HCT116 (cell line): ENCODE data around the gene LRPPRC. TPM values are rescaled to one million over a fixed set of nuclear protein-coding genes. Genes with fewer than 3 reads are reported as not detected.

Source experiments
- ATAC-seq: fragments of 200-7000 bp; cut with Tn5 transposase; 2 replicates; pipeline ENCODE4 v1.9.1; 2020; ENCODE audit warnings: mild to moderate bottlenecking, moderate library complexity
- BruUV-seq: library from RNA; stranded (reverse); fragments of 400-500 nt; replicated peaks from 2 replicates; lab custom pipeline; 2021; lab: Mats Ljungman, UMichigan
- CTCF ChIA-PET: fragments of 300-600 bp; sonication (Branson Sonifier 250); formaldehyde crosslinking; loops from one replicate; lab custom pipeline; 2021; ENCODE audit warnings: antibody characterized with exemption; lab: Charles Lee
- POLR2A ChIA-PET: fragments of 300-600, 350-600 bp; sonication (Branson Sonifier 250); formaldehyde crosslinking; loops from one replicate; lab custom pipeline; 2021; ENCODE audit warnings: antibody characterized with exemption; lab: Charles Lee
- RAD21 ChIA-PET, 2 experiments: fragments of 300-600 bp; sonication (Branson Sonifier 250); formaldehyde crosslinking; loops; one replicate each; lab custom pipeline; 2023; ENCODE audit warnings: low total read pairs in 2 of 2; ENCODE audit not compliant: uncharacterized antibody in 2 of 2, unreplicated experiment in 2 of 2, low non-redundant PET in 1 of 2; lab: Charles Lee
- DNase-seq: peaks from one replicate; pipeline ENCODE4 v3.0.0-alpha.2; 2010; ENCODE audit warnings: low read depth, low spot score
- H2AFZ ChIP-seq: fragments of 200-600 bp; shearing (Covaris generic), sonication (generic); 2 replicates; pipeline ENCODE4 v1.6.1; 2017; ENCODE audit warnings: low read depth, mixed run types, mixed read lengths, antibody characterized with exemption, low read length; ENCODE audit not compliant: poor library complexity, severe bottlenecking
- H3K27ac ChIP-seq: 2 replicates; pipeline ENCODE4 v1.5.1; 2012; ENCODE audit warnings: low read depth, low read length
- H3K27me3 ChIP-seq: fragments of 200-600 bp; sonication (generic); 2 replicates; pipeline ENCODE4 v1.6.1; 2016; ENCODE audit warnings: mixed run types, low read length, mixed read lengths; ENCODE audit not compliant: insufficient read depth
- H3K36me3 ChIP-seq, 2 experiments: fragments of 200-500 bp in 1 of 2; fragments of 200-600 bp in 1 of 2; sonication (Bioruptor generic) in 1 of 2; sonication (generic) in 1 of 2; 2 replicates each; pipeline versions ENCODE4 v1.5.1 to v1.6.1; 2014 to 2016; ENCODE audit warnings: low read length in 2 of 2, inconsistent platforms in 1 of 2, mixed read lengths in 1 of 2, mixed run types in 1 of 2; ENCODE audit not compliant: insufficient read depth in 2 of 2, control insufficient read depth in 1 of 2
- H3K4me1 ChIP-seq, 2 experiments: fragments of 200-600 bp in 1 of 2; sonication (generic) in 1 of 2; 2 replicates each; pipeline versions ENCODE4 v1.5.1 to v1.6.1; 2012 to 2017; ENCODE audit warnings: low read length in 2 of 2, inconsistent platforms in 1 of 2, mild to moderate bottlenecking in 1 of 2, mixed read lengths in 1 of 2, mixed run types in 1 of 2, moderate library complexity in 1 of 2; ENCODE audit not compliant: insufficient read depth in 2 of 2, control insufficient read depth in 1 of 2
- H3K4me2 ChIP-seq: fragments of 200-600 bp; sonication (generic); 2 replicates; pipeline ENCODE4 v1.6.1; 2017; ENCODE audit warnings: mixed run types, low read length, mixed read lengths
- H3K4me3 ChIP-seq, 2 experiments: fragments of 200-600 bp in 1 of 2; sonication (generic) in 1 of 2; replicated peaks in 1 of 2; 2 replicates each; pipeline ENCODE4 v1.5.1; 2011 to 2016; ENCODE audit warnings: low read length in 2 of 2, control low read depth in 1 of 2, low read depth in 1 of 2, mild to moderate bottlenecking in 1 of 2, mixed read lengths in 1 of 2, mixed run types in 1 of 2
- H3K79me2 ChIP-seq: fragments of 200-600 bp; sonication (generic); 2 replicates; pipeline ENCODE4 v1.6.1; 2017; ENCODE audit warnings: mild to moderate bottlenecking, mixed run types, low read length, moderate library complexity, mixed read lengths; ENCODE audit not compliant: insufficient read depth
- H3K9ac ChIP-seq: fragments of 200-600 bp; sonication (generic); 2 replicates; pipeline ENCODE4 v1.6.1; 2016; ENCODE audit warnings: low read length, mixed read lengths
- H3K9me2 ChIP-seq: fragments of 200-600 bp; sonication (generic), shearing (Covaris generic); 2 replicates; pipeline ENCODE4 v1.6.1; 2017; ENCODE audit warnings: mixed run types, mild to moderate bottlenecking, moderate library complexity; ENCODE audit not compliant: insufficient read depth
- H3K9me3 ChIP-seq, 2 experiments: fragments of 200-500 bp in 1 of 2; fragments of 200-600 bp in 1 of 2; sonication (Bioruptor generic) in 1 of 2; sonication (generic) in 1 of 2; 2 replicates each; pipeline ENCODE4 v1.6.1; 2014 to 2017; ENCODE audit warnings: low read length in 2 of 2, mixed read lengths in 2 of 2, inconsistent platforms in 1 of 2, low read depth in 1 of 2, mild to moderate bottlenecking in 1 of 2, mixed run types in 1 of 2, moderate library complexity in 1 of 2; ENCODE audit not compliant: control insufficient read depth in 1 of 2, insufficient read depth in 1 of 2
- H4K20me1 ChIP-seq: fragments of 200-600 bp; sonication (generic), shearing (Covaris generic); 2 replicates; pipeline ENCODE4 v1.6.1; 2017; ENCODE audit warnings: mixed run types, mild to moderate bottlenecking, moderate library complexity; ENCODE audit not compliant: insufficient read depth
- CEBPB ChIP-seq: IDR thresholded peaks from 2 replicates; pipeline ENCODE4 v1.6.1; 2012; ENCODE audit warnings: low read depth
- ELF1 ChIP-seq: IDR thresholded peaks from 2 replicates; pipeline ENCODE4 v1.6.1; 2012; ENCODE audit warnings: low read depth, borderline replicate concordance
- FOSL1 ChIP-seq: IDR thresholded peaks from 2 replicates; pipeline ENCODE4 v1.6.1; 2012; ENCODE audit warnings: low read depth
- RAD21 ChIP-seq: IDR thresholded peaks from 2 replicates; pipeline ENCODE4 v1.6.1; 2012; ENCODE audit warnings: low read depth, mild to moderate bottlenecking
- YY1 ChIP-seq: IDR thresholded peaks from 2 replicates; pipeline ENCODE4 v1.6.1; 2011; ENCODE audit warnings: low read length, low read depth, moderate library complexity, mild to moderate bottlenecking; ENCODE audit not compliant: insufficient replicate concordance; ENCODE audit errors: extremely low read depth
- ZFX ChIP-seq: fragments of 450-650 bp; IDR thresholded peaks from 2 replicates; pipeline ENCODE4 v1.6.1; 2017
- ZNF274 ChIP-seq: fragments of 200-500 bp; sonication (Bioruptor generic); IDR thresholded peaks from 2 replicates; pipeline ENCODE4 v1.6.1; 2014; ENCODE audit warnings: mild to moderate bottlenecking, low read depth, low read length, inconsistent platforms
- intact Hi-C: fragments of 100-400 bp; cut with micrococcal nuclease; formaldehyde crosslinking; loops from 2 replicates; pipeline ENCODE4 v1.10.0; 2022
- total RNA-seq: library from RNA; stranded (reverse); gene quantifications from one replicate; pipeline ENCODE4 v1.2.1, GENCODE V29; 2021; ENCODE audit not compliant: unreplicated experiment
- TF ChIP-seq, protein P1 (sequence below): IDR thresholded peaks from 2 replicates; pipeline ENCODE4 v1.6.1; 2011; ENCODE audit warnings: mild to moderate bottlenecking, low read length, moderate library complexity; ENCODE audit not compliant: insufficient replicate concordance; ENCODE audit errors: extremely low read depth
- TF ChIP-seq, protein P2 (sequence below): IDR thresholded peaks from 2 replicates; pipeline ENCODE4 v1.6.1; 2012
- TF ChIP-seq, protein P3 (sequence below), 3 experiments: fragments of 200-600 bp in 1 of 3; sonication (generic) in 1 of 3; IDR thresholded peaks in 2 of 3; conservative IDR thresholded peaks in 1 of 3; 2 replicates each; pipeline ENCODE4 v1.5.1; 2012 to 2017; ENCODE audit warnings: low read depth in 2 of 3, low read length in 2 of 3, antibody characterized with exemption in 1 of 3, borderline replicate concordance in 1 of 3, control low read depth in 1 of 3, mild to moderate bottlenecking in 1 of 3, mixed read lengths in 1 of 3, mixed run types in 1 of 3, moderate library complexity in 1 of 3; ENCODE audit not compliant: insufficient read depth in 1 of 3
- TF ChIP-seq, protein P4 (sequence below): IDR thresholded peaks from 2 replicates; pipeline ENCODE4 v1.6.1; 2012; ENCODE audit warnings: low read depth
- TF ChIP-seq, protein P5 (sequence below): IDR thresholded peaks from 2 replicates; pipeline ENCODE4 v1.6.1; 2012

The LRPPRC gene
- total RNA-seq, 1 experiment from 2014 or later = 210 TPM

DNA sequence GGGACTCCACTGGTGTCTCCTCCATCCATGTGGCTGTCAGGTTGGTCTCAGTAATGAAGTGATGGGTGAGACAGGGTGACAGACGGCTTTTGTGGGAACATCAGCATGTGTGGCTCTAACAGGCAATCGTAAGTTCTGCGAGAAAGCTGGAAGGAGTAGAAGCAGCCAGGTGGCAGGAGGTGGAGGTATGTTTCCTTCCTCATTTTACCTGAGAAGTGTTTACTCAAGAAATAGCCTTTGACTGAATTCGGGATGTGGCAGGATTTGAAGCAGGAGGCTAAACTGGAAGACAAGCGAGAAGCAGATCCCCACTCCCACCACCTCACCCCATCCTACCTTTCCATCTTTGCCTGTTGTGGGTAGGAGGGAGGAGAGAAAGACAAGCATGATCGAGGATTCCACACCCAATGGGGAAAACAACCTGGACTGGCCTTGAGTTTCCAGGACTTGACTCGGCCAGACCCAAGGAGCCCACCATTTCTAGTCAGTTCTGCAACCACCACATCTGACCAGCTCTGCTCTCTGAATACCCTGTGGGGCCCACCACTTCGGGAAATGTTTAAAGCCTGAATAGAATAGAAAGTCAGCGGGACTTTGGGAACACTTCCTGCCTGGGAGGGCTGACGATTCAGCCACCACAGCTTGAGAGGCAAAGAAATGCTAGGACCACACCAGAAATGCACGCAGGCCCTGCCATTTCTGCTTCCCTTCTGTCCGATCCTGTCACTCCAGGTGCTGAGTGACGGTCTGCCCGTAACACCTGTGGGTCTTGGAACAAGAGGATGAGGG lies 155.8 kb downstream of the LRPPRC start:
- H3K4me3 ChIP-seq = no peak overlapping the region
- H3K4me2 ChIP-seq = no peak overlapping the region
- H3K4me1 ChIP-seq = no peaks in the 10 kb centered on the region
- ATAC-seq = no peak
- no peaks in the 10 kb centered on the region for H3K36me3 ChIP-seq
- TF ChIP-seq ELF1 (no peak), YY1 (no peak), ZNF274 (no peak), FOSL1 (no peak), CEBPB (no peak), RAD21 (no peak), ZFX (no peak)
- TF ChIP-seq, protein P1, sequence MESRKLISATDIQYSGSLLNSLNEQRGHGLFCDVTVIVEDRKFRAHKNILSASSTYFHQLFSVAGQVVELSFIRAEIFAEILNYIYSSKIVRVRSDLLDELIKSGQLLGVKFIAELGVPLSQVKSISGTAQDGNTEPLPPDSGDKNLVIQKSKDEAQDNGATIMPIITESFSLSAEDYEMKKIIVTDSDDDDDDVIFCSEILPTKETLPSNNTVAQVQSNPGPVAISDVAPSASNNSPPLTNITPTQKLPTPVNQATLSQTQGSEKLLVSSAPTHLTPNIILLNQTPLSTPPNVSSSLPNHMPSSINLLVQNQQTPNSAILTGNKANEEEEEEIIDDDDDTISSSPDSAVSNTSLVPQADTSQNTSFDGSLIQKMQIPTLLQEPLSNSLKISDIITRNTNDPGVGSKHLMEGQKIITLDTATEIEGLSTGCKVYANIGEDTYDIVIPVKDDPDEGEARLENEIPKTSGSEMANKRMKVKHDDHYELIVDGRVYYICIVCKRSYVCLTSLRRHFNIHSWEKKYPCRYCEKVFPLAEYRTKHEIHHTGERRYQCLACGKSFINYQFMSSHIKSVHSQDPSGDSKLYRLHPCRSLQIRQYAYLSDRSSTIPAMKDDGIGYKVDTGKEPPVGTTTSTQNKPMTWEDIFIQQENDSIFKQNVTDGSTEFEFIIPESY = no peak
- TF ChIP-seq, protein P2, sequence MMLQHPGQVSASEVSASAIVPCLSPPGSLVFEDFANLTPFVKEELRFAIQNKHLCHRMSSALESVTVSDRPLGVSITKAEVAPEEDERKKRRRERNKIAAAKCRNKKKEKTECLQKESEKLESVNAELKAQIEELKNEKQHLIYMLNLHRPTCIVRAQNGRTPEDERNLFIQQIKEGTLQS = no peak
- TF ChIP-seq, protein P3, sequence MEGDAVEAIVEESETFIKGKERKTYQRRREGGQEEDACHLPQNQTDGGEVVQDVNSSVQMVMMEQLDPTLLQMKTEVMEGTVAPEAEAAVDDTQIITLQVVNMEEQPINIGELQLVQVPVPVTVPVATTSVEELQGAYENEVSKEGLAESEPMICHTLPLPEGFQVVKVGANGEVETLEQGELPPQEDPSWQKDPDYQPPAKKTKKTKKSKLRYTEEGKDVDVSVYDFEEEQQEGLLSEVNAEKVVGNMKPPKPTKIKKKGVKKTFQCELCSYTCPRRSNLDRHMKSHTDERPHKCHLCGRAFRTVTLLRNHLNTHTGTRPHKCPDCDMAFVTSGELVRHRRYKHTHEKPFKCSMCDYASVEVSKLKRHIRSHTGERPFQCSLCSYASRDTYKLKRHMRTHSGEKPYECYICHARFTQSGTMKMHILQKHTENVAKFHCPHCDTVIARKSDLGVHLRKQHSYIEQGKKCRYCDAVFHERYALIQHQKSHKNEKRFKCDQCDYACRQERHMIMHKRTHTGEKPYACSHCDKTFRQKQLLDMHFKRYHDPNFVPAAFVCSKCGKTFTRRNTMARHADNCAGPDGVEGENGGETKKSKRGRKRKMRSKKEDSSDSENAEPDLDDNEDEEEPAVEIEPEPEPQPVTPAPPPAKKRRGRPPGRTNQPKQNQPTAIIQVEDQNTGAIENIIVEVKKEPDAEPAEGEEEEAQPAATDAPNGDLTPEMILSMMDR (IDR thresholded peaks at IDR 0.05 in 2 of 3, conservative IDR thresholded peaks at IDR 0.05 in 1 of 3; ENCODE audit: borderline replicate concordance in 1 of 3, insufficient read depth in 1 of 3, low read depth in 2 of 3, low read length in 2 of 3) = no peak
- TF ChIP-seq, protein P4, sequence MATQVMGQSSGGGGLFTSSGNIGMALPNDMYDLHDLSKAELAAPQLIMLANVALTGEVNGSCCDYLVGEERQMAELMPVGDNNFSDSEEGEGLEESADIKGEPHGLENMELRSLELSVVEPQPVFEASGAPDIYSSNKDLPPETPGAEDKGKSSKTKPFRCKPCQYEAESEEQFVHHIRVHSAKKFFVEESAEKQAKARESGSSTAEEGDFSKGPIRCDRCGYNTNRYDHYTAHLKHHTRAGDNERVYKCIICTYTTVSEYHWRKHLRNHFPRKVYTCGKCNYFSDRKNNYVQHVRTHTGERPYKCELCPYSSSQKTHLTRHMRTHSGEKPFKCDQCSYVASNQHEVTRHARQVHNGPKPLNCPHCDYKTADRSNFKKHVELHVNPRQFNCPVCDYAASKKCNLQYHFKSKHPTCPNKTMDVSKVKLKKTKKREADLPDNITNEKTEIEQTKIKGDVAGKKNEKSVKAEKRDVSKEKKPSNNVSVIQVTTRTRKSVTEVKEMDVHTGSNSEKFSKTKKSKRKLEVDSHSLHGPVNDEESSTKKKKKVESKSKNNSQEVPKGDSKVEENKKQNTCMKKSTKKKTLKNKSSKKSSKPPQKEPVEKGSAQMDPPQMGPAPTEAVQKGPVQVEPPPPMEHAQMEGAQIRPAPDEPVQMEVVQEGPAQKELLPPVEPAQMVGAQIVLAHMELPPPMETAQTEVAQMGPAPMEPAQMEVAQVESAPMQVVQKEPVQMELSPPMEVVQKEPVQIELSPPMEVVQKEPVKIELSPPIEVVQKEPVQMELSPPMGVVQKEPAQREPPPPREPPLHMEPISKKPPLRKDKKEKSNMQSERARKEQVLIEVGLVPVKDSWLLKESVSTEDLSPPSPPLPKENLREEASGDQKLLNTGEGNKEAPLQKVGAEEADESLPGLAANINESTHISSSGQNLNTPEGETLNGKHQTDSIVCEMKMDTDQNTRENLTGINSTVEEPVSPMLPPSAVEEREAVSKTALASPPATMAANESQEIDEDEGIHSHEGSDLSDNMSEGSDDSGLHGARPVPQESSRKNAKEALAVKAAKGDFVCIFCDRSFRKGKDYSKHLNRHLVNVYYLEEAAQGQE = no peak
- TF ChIP-seq, protein P5, sequence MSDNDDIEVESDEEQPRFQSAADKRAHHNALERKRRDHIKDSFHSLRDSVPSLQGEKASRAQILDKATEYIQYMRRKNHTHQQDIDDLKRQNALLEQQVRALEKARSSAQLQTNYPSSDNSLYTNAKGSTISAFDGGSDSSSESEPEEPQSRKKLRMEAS = no peak
- TF ChIP-seq, all 23 proteins: peak for 0
- no TSS peak for BruUV-seq
- H3K27me3 ChIP-seq = no peaks in the 10 kb centered on the region
- H4K20me1 ChIP-seq = no peaks in the 10 kb centered on the region
- H2AFZ ChIP-seq = no peak overlapping the region
- ChIA-PET RAD21 (no interaction called here), POLR2A (no interaction called here), CTCF (no interaction called here)
- H3K79me2 ChIP-seq = no peaks in the 10 kb centered on the region
- no peak overlapping the region for H3K9ac ChIP-seq
- H3K27ac ChIP-seq = no peak overlapping the region
- H3K9me3 ChIP-seq = no peaks in the 10 kb centered on the region
- no peak for DNase-seq
- H3K9me2 ChIP-seq = no peaks in the 10 kb centered on the region
- intact Hi-C loops = no loop called here
